Liver (tissue), 3 donors: ENCODE results near the gene TMEM82.

Source experiments
- ATF3 ChIP-seq: IDR thresholded peaks from 2 replicates; pipeline ENCODE4 v1.6.1; 2016; ENCODE audit warnings: antibody characterized with exemption
- CTCF ChIP-seq: fragments of 150-350 bp; IDR thresholded peaks from 2 replicates; pipeline ENCODE4 v1.5.1; 2017; ENCODE audit warnings: improper control_type of control experiment, low read depth, low read length; ENCODE audit not compliant: missing input control
- FOXA2 ChIP-seq: IDR thresholded peaks from 2 replicates; pipeline ENCODE4 v1.6.1; 2016; ENCODE audit warnings: antibody characterized with exemption
- HNF4A ChIP-seq, 2 donors: conservative IDR thresholded peaks; 2 replicates each; pipeline ENCODE4 v1.6.1; 2016; ENCODE audit warnings: antibody characterized with exemption in 2 of 2, mild to moderate bottlenecking in 2 of 2
- MAX ChIP-seq: IDR thresholded peaks from 2 replicates; pipeline ENCODE4 v1.6.1; 2016; ENCODE audit warnings: antibody characterized with exemption
- NR2F2 ChIP-seq: IDR thresholded peaks from 2 replicates; pipeline ENCODE4 v1.6.1; 2016; ENCODE audit warnings: antibody characterized with exemption
- RAD21 ChIP-seq, 2 donors: IDR thresholded peaks; 2 replicates each; pipeline ENCODE4 v1.6.1; 2016; ENCODE audit warnings: antibody characterized with exemption in 2 of 2, mild to moderate bottlenecking in 2 of 2
- REST ChIP-seq: IDR thresholded peaks from 2 replicates; pipeline ENCODE4 v1.6.1; 2016; ENCODE audit warnings: antibody characterized with exemption, mild to moderate bottlenecking
- RXRA ChIP-seq, 2 donors: IDR thresholded peaks; 2 replicates each; pipeline ENCODE4 v1.6.1; 2017 to 2018; ENCODE audit warnings: antibody characterized with exemption in 2 of 2, mild to moderate bottlenecking in 1 of 2
- TAF1 ChIP-seq: conservative IDR thresholded peaks from 2 replicates; pipeline ENCODE4 v1.6.1; 2016; ENCODE audit warnings: antibody characterized with exemption, mild to moderate bottlenecking
- YY1 ChIP-seq: IDR thresholded peaks from 2 replicates; pipeline ENCODE4 v1.6.1; 2016; ENCODE audit warnings: antibody characterized with exemption, mild to moderate bottlenecking
- ZBTB33 ChIP-seq: IDR thresholded peaks from 2 replicates; pipeline ENCODE4 v1.6.1; 2016; ENCODE audit warnings: antibody characterized with exemption
- donor health status: healthy.
- donor health status: healthy.

GRCh38 chr1:15706751-15707150 lies 35.5 kb upstream of the TMEM82 start:
- no peak for TF ChIP-seq ZBTB33
- TF ChIP-seq TAF1: no peak
- TF ChIP-seq HNF4A (conservative IDR thresholded peaks at IDR 0.05): no peak
- TF ChIP-seq CTCF: no peak
- no peak for TF ChIP-seq ATF3
- no peak for TF ChIP-seq NR2F2
- TF ChIP-seq RXRA (IDR thresholded peaks at IDR 0.05): no peak
- TF ChIP-seq REST: no peak
- no peak for TF ChIP-seq MAX
- no peak for TF ChIP-seq RAD21 (IDR thresholded peaks at IDR 0.05)
- TF ChIP-seq FOXA2: no peak
- TF ChIP-seq YY1: no peak
